GM12872 (cell line): ENCODE results near the gene HAS3.

ENCODE experiments used
- CTCF ChIP-seq: IDR thresholded peaks from 3 replicates; pipeline ENCODE4 v1.5.1; 2011; ENCODE audit warnings: low read depth, mild to moderate bottlenecking, low read length, moderate library complexity; ENCODE audit not compliant: insufficient read depth

HAS3 gene

GRCh38 chr16:69114976-69115355 is 9.5 kb downstream of the HAS3 start:
- no peak for TF ChIP-seq CTCF

- TF ChIP-seq CTCF, result no peak
Observed at GRCh38 chr16:69115361-69115760, 9.9 kb downstream of the HAS3 start.

- no peak for TF ChIP-seq CTCF
Observed at GRCh38 chr16:69115837-69116236, 10.4 kb downstream of the HAS3 start.

- TF ChIP-seq CTCF, result no peak
Observed at GRCh38 chr16:69116256-69116875, 10.9 kb downstream of the HAS3 start.

GRCh38 chr16:69116906-69117305 is 11.5 kb downstream of the HAS3 start:
- no peak for TF ChIP-seq CTCF

- TF ChIP-seq CTCF, result no peak
Observed at GRCh38 chr16:69118468-69118867, 13.0 kb downstream of the HAS3 start.

- TF ChIP-seq CTCF, result no peak
Observed at GRCh38 chr16:69118994-69119393, 13.5 kb downstream of the HAS3 start.
